ENCODE measurements around the gene B9D1.

B9D1 gene

GRCh38 chr17:19388791-19389785, 26.6 kb upstream of the B9D1 start:
- Histone ChIP-seq H3K4me1 (ENCODE audit: control insufficient read depth, insufficient read depth, low read length, unreplicated experiment) (peaks cover 44% of the 10 kb centered on the region), H3K79me2 (ENCODE audit: control insufficient read depth, insufficient read depth, low read length, unreplicated experiment) (no peaks in the 10 kb centered on the region), H3K27ac (ENCODE audit: low read depth, low read length) (no peak overlapping the region)

GRCh38 chr17:19387921-19388521, 25.5 kb upstream of the B9D1 start:
- 0 out of 2 replicates have a peak, but pooled peaks cover 1% of the 10 kb centered on the region for H3K36me3 ChIP-seq (ENCODE audit: insufficient read depth, low read length)
- no peak overlapping the region for H3K4me3 ChIP-seq (ENCODE audit: low read depth, low read length)
- no peaks in the 10 kb centered on the region for H3K27me3 ChIP-seq (ENCODE audit: insufficient read depth, low read length)
- no peaks in the 10 kb centered on the region for H3K79me2 ChIP-seq (ENCODE audit: control insufficient read depth, insufficient read depth, low read length, unreplicated experiment)
- H2AFZ ChIP-seq (ENCODE audit: low read length, unreplicated experiment) = no peak overlapping the region
- peak overlapping the region; percentile 71 for H3K27ac ChIP-seq (ENCODE audit: low read depth, low read length)
- H3K4me1 ChIP-seq (ENCODE audit: control insufficient read depth, insufficient read depth, low read length, unreplicated experiment) = peaks cover 51% of the 10 kb centered on the region

More at GRCh38 chr17:19388791-19389785, 26.6 kb upstream of the B9D1 start:
- Histone ChIP-seq H3K36me3 (ENCODE audit: insufficient read depth, low read length) (no peaks in the 10 kb centered on the region), H3K27me3 (ENCODE audit: insufficient read depth, low read length) (no peaks in the 10 kb centered on the region), H3K4me3 (ENCODE audit: low read depth, low read length) (no peak overlapping the region), H2AFZ (ENCODE audit: low read length, unreplicated experiment) (no peak overlapping the region)

- Histone ChIP-seq H3K4me1 (ENCODE audit: control insufficient read depth, insufficient read depth, low read length, unreplicated experiment) (peaks cover 51% of the 10 kb centered on the region), H3K36me3 (ENCODE audit: insufficient read depth, low read length) (0 out of 2 replicates have a peak, but pooled peaks cover 3% of the 10 kb centered on the region), H2AFZ (ENCODE audit: low read length, unreplicated experiment) (no peak within 1 kb of the TSS), H3K27me3 (ENCODE audit: insufficient read depth, low read length) (no peaks in the 10 kb centered on the region), H3K4me3 (ENCODE audit: low read depth, low read length) (peak within 1 kb of the TSS; percentile 48), H3K27ac (ENCODE audit: low read depth, low read length) (peak within 1 kb of the TSS; percentile 71), H3K79me2 (ENCODE audit: control insufficient read depth, insufficient read depth, low read length, unreplicated experiment) (peaks cover 5% of the 10 kb centered on the region)
Observed at GRCh38 chr17:19386974-19387920, 24.7 kb upstream of the B9D1 start, which contains the start of gene MFAP4. Gene MFAP4, minus strand, starts transcription at chr17:19387190. Its CDS starts 35 bp downstream, at chr17:19387155.

GRCh38 chr17:19386051-19386929, 23.8 kb upstream of the B9D1 start:
- Histone ChIP-seq H3K4me3 (ENCODE audit: low read depth, low read length) (peak overlapping the region; percentile 48), H3K36me3 (ENCODE audit: insufficient read depth, low read length) (0 out of 2 replicates have a peak, but pooled peaks cover 3% of the 10 kb centered on the region), H3K27me3 (ENCODE audit: insufficient read depth, low read length) (no peaks in the 10 kb centered on the region), H2AFZ (ENCODE audit: low read length, unreplicated experiment) (no peak overlapping the region), H3K27ac (ENCODE audit: low read depth, low read length) (peak overlapping the region; percentile 71), H3K4me1 (ENCODE audit: control insufficient read depth, insufficient read depth, low read length, unreplicated experiment) (peaks cover 51% of the 10 kb centered on the region), H3K79me2 (ENCODE audit: control insufficient read depth, insufficient read depth, low read length, unreplicated experiment) (peaks cover 12% of the 10 kb centered on the region)

GRCh38 chr17:19385521-19385983, 23.0 kb upstream of the B9D1 start:
- no peak overlapping the region for H3K4me3 ChIP-seq (ENCODE audit: low read depth, low read length)
- H3K4me1 ChIP-seq (ENCODE audit: control insufficient read depth, insufficient read depth, low read length, unreplicated experiment) = peaks cover 51% of the 10 kb centered on the region
- no peak overlapping the region for H2AFZ ChIP-seq (ENCODE audit: low read length, unreplicated experiment)
- peaks cover 20% of the 10 kb centered on the region for H3K79me2 ChIP-seq (ENCODE audit: control insufficient read depth, insufficient read depth, low read length, unreplicated experiment)
- H3K27ac ChIP-seq (ENCODE audit: low read depth, low read length) = peak overlapping the region; percentile 71
- H3K36me3 ChIP-seq (ENCODE audit: insufficient read depth, low read length) = peaks cover 9% of the 10 kb centered on the region; the same call in 1 of the 2 replicates
- H3K27me3 ChIP-seq (ENCODE audit: insufficient read depth, low read length) = no peaks in the 10 kb centered on the region

- Histone ChIP-seq H2AFZ (ENCODE audit: low read length, unreplicated experiment) (no peak overlapping the region), H3K27ac (ENCODE audit: low read depth, low read length) (peak overlapping the region; percentile 71), H3K36me3 (ENCODE audit: insufficient read depth, low read length) (peaks cover 16% of the 10 kb centered on the region; the same call in 1 of the 2 replicates), H3K4me1 (ENCODE audit: control insufficient read depth, insufficient read depth, low read length, unreplicated experiment) (peaks cover 55% of the 10 kb centered on the region), H3K4me3 (ENCODE audit: low read depth, low read length) (no peak overlapping the region), H3K79me2 (ENCODE audit: control insufficient read depth, insufficient read depth, low read length, unreplicated experiment) (peaks cover 27% of the 10 kb centered on the region), H3K27me3 (ENCODE audit: insufficient read depth, low read length) (no peaks in the 10 kb centered on the region)
Observed at GRCh38 chr17:19384723-19385391, 22.3 kb upstream of the B9D1 start.

GRCh38 chr17:19383681-19384470, 21.4 kb upstream of the B9D1 start:
- Histone ChIP-seq H3K36me3 (ENCODE audit: insufficient read depth, low read length) (peaks cover 21% of the 10 kb centered on the region; the same call in 1 of the 2 replicates), H2AFZ (ENCODE audit: low read length, unreplicated experiment) (no peak overlapping the region), H3K79me2 (ENCODE audit: control insufficient read depth, insufficient read depth, low read length, unreplicated experiment) (peaks cover 36% of the 10 kb centered on the region), H3K4me1 (ENCODE audit: control insufficient read depth, insufficient read depth, low read length, unreplicated experiment) (peaks cover 60% of the 10 kb centered on the region), H3K4me3 (ENCODE audit: low read depth, low read length) (no peak overlapping the region), H3K27ac (ENCODE audit: low read depth, low read length) (peak overlapping the region; percentile 18; the same call in 1 of the 2 replicates), H3K27me3 (ENCODE audit: insufficient read depth, low read length) (no peaks in the 10 kb centered on the region)

GRCh38 chr17:19382531-19383444, 20.3 kb upstream of the B9D1 start:
- H3K27ac ChIP-seq (ENCODE audit: low read depth, low read length) = no peak overlapping the region
- H3K36me3 ChIP-seq (ENCODE audit: insufficient read depth, low read length) = peaks cover 21% of the 10 kb centered on the region; the same call in 1 of the 2 replicates
- peaks cover 40% of the 10 kb centered on the region for H3K79me2 ChIP-seq (ENCODE audit: control insufficient read depth, insufficient read depth, low read length, unreplicated experiment)

More at GRCh38 chr17:19382531-19383444, 20.3 kb upstream of the B9D1 start:
- Histone ChIP-seq H3K4me1 (ENCODE audit: control insufficient read depth, insufficient read depth, low read length, unreplicated experiment) (peaks cover 49% of the 10 kb centered on the region), H2AFZ (ENCODE audit: low read length, unreplicated experiment) (no peak overlapping the region), H3K4me3 (ENCODE audit: low read depth, low read length) (no peak overlapping the region), H3K27me3 (ENCODE audit: insufficient read depth, low read length) (no peaks in the 10 kb centered on the region)
